Stimulated activated CD4-positive, alpha-beta T cell treated with anti-CD3 and anti-CD28 coated beads, Interleukin-1b, Interleukin-23, amount 100 ng/mL, for 4 hours (primary cell): ENCODE results near the gene BOD1L1.

Source experiments
- DNase-seq, 2 donors: peaks; one replicate each; pipeline ENCODE4 v3.0.0-alpha.2; 2020; ENCODE audit warnings: low read depth in 2 of 2

BOD1L1 gene

DNA sequence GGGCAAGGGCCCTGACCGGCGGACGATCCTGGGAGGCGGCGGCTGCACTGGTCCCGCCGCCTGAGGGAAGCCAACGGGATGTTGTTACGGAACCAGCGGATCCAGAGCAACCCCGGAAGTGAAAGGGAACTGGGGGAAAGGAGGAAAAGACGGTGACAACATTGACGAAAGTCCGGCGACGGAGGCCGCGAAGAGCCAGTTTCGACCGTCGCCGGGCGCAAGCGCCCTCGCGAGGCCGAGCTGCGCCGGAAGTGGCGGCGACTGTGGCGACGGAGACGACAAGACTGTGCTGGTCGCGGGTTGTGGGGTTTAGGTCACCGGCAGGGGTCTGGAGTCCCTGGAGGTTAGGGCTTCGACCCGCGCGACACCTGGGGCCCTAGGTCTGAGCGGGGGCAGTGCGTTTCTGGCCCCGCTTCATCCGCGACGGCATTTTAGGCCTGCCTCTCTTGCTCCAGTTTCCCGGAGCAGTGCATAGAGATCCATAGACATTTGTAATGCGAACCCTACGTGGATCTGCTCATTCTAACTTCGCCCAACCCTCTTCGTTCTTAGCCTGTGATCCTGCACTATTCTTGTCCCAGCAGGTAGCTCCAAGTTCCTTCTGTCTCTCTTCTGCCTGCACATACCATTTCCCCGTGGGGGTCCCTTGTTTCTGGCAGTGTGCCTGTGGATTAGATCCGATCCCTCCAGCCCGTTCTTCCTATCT, at the start of gene BOD1L1:
TSS of gene BOD1L1 (minus strand) at position 120 of the 706 bp plus-strand sequence. CDS start 138 bp downstream, outside the sequence.
- peak; percentile 57 to 73 for DNase-seq

DNA sequence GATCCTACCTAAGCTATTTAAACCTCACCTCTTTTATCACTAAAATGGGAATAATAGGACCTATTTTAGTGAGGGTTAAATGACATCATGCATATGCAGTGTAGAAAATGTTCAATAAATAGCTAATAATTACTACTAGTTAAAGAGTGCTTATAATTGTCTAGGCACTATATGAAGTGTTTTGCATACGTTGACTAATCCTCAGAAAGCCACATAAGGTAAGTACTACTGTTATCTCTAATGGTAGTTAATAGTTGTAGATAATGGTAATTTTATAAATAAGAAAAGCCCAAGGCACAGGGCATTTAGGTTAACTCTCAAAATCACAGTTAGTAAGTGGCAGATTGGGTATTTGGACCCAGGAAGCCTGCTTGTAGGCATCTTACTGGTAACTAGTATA, 47.4 kb upstream of the BOD1L1 start:
- no peak for DNase-seq

DNA sequence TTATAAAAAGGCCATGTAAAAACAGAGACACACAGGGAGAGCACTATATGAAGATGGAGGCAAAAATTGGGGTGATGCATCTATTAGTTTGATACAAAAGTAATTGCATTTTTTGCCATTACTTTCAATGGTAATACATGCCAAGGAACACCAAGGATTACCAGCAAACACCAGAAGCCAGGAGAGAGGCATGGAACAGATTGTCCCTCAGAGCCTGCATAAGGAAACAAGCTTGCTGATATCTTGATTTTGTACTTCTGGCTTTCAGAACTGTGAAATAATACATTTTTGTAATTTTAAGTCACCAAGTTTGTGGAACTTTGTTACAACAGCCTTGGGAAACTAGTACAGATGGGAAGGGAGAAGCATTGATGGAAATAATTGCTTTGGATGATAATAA, 45.6 kb upstream of the BOD1L1 start:
- DNase-seq, result no peak

DNA sequence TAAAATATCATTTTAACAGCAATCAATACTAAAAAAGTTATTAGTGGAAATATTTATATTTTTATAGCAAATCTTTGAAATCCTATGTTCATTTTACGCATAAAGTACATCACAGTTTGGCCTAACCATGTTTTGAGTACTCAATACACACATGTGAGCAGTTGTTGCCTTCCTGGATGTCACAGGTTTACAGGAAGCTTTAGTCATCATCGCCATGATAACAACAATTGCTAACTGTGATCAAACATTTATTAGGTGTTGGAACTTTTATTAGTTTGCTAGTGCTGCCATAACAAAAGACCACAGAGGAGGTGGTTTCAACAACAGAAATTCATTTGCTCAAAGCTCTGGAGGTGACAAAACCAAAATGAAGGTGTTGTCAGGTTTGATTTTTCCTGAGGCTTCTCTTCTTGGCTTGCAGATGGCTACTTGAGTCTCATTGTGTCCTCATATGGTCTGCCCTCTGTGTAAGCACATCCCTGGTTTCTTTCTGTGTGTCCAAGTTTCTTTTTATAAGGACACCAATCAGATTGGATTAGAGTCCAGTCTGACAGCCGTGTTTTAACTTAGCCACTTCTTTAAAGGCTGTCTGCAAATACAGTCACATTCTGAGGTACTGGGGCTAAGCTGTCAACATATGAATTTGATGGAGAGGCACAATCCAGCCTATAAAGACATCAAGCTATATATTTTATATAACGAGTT, 43.1 kb upstream of the BOD1L1 start:
- DNase-seq, result no peak

GRCh38 chr4:13665701-13666660, 38.5 kb upstream of the BOD1L1 start:
- no peak for DNase-seq

- no peak for DNase-seq
Measured at GRCh38 chr4:13659341-13660070, 32.0 kb upstream of the BOD1L1 start.

GRCh38 chr4:13656569-13657405, 29.3 kb upstream of the BOD1L1 start:
- peak; percentile 68 to 71 for DNase-seq

GRCh38 chr4:13654162-13654797, 26.8 kb upstream of the BOD1L1 start:
- DNase-seq, result peak; percentile 68 to 72

GRCh38 chr4:13653766-13654161, 26.2 kb upstream of the BOD1L1 start:
- DNase-seq, result no peak

- DNase-seq, result no peak
Measured at GRCh38 chr4:13647031-13647430, 19.5 kb upstream of the BOD1L1 start.

DNA sequence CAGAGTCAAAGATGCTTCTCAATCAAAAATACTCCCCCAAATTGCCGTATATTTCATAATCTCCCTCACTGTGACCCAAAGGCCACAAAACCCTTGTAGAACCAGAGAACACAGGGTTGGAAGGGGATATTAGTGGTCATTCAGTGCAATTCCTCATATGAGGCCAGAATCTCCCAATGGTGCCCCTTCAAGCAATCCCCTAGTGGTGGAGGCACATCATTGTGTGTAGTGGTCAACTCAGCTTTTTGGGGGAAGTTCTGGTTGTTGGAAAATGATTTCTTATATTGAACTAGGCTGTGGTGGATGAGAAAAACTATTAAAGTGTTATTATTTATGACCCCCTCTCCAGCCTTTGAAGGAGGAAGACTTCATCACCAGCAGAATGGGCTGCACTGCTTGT, 17.6 kb upstream of the BOD1L1 start:
- DNase-seq, result no peak

- no peak for DNase-seq
Measured at GRCh38 chr4:13642170-13642950, 14.8 kb upstream of the BOD1L1 start.

DNA sequence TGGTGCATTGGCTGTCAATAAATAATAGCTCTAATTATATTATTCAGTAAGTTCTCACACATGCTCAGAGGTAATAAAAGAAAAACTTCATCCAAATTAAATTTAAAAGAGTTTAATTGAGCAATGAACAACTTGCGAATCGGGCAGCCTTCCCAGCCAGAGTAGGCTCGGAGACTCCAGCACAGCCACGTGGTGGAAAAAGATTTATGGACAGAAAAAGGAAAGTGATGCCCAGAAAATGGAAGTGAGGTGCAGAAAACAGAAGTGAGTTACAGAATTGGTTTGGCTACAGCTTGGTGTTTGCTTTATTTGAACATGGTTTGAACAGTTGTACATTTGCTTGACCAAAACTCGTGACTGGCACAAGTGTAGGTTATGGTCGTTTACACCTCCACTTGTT, 13.6 kb upstream of the BOD1L1 start:
- no peak for DNase-seq

GRCh38 chr4:13640149-13640940, 12.8 kb upstream of the BOD1L1 start:
- DNase-seq, result no peak

DNA sequence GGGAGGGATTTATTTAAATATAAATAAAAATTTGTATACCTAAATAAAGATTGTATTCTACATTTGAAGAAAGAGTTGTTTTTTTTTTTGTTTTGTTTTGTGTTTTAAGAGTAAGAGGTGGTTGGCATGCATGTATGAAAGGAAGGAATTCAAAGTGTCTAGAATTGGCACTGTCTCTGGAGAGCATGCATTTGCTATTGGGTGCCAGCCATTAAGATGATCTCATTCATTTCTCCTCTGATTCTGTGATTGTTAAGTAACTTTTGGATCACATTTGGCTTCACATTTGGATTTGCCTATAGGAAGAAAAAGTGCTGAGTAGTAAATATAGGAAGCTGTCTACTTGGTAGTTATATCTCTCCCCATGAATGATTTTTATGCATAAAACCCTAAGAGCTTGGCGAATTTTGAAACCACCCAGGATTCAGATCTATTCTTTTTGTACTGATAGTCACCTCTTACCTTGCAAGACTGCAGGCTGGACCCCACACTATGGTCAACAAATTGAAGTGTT, 7.8 kb upstream of the BOD1L1 start:
- no peak for DNase-seq

GRCh38 chr4:13633671-13634070, 6.1 kb upstream of the BOD1L1 start:
- no peak for DNase-seq

- DNase-seq, result no peak
Measured at GRCh38 chr4:13627178-13627605, 333 bp downstream of the BOD1L1 start.

- DNase-seq, result no peak
Measured at GRCh38 chr4:13626492-13627177, 890 bp downstream of the BOD1L1 start.
